MM.1S (cell line): ENCODE data around the gene PCDHGA11.

Experiments
- CTCF ChIP-seq: fragments of 300-600 bp; sonication (generic); IDR thresholded peaks from 2 replicates; pipeline ENCODE4 v1.5.1; 2016; ENCODE audit warnings: antibody characterized with exemption, low read length, mixed read lengths
- EZH2 ChIP-seq: fragments of 300-600 bp; sonication (generic); optimal IDR thresholded peaks from 2 replicates; pipeline ENCODE3; 2017; ENCODE audit warnings: low read depth, mild to moderate bottlenecking, antibody characterized with exemption, low read length, mixed read lengths
- EZH2phosphoT487 ChIP-seq: fragments of 300-600 bp; sonication (generic); IDR thresholded peaks from 2 replicates; pipeline ENCODE4 v1.6.1; 2018; ENCODE audit warnings: antibody characterized with exemption, low read length

GRCh38 chr5:141402553-141403243 lies 18.2 kb upstream of the PCDHGA11 start, which contains the start of gene PCDHGA9:
- TF ChIP-seq CTCF (peak; percentile 45), EZH2phosphoT487 (no peak), EZH2 (no peak)
